HG02678 (cell line): Measurements from ENCODE around the gene ASB7.

Experiments
- ATAC-seq: cut with Tn5 transposase; IDR thresholded peaks from one replicate; pipeline ENCODE4 v1.9.1; 2021; ENCODE audit warnings: mild to moderate bottlenecking, moderate library complexity; ENCODE audit not compliant: unreplicated experiment

Gene ASB7

DNA sequence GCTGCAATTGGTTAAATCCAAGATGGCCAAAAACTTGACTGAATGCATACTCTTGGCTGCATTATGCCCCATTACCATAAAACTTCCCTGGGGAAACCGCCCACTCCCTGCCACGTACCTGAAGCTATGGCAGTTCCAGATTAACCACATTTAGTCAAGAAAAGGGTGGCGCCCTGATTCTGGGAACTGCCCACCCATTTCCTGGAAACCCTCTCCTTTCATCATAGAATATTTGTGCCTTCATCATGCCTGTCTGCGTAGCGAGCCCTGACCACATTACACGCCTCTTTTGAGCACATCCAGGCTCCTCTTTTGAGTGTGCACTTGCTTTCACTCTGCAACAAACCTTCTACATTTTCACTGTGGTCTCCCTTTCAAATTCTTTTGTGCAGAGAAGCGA is 5.6 kb upstream of the ASB7 start:
- peak; percentile 79 for ATAC-seq

DNA sequence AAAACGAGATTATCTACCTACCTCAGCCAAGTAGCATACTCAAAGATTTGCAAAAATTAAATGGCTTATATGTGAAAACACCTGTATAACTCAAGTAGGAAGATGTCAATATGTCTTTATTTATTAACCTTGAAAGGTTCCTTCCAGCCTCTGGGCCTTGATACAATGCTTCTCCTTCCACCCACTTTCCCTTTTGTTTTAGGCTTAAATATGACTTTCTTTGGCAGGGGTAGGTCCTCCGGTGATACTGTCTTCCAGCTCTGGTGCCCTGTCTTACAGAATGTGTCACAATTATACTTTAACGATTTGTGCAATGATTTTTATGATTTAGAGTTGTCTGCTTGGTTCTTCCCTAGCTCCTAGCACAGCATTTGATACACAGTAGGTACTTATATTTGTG is 4.5 kb upstream of the ASB7 start:
- ATAC-seq: no peak

DNA sequence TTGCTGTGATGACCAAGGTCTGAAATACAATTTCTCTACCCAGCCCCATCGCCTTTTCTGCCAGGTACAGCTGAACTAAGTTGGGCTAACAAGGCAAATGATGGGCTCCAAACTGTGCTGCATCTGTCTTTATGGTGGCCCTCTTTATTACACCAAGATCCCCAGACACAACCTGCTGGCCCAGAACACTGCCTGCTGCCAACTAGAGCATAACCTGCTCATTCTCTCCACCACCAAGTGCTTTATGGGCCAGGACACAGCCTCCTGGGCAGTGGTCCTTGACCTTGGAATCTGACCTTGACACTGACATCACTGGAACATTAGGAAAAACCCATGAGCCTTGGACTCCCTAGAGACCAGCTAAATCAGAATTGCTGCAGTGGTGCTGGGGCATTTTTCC is 3.7 kb upstream of the ASB7 start:
- ATAC-seq: no peak

DNA sequence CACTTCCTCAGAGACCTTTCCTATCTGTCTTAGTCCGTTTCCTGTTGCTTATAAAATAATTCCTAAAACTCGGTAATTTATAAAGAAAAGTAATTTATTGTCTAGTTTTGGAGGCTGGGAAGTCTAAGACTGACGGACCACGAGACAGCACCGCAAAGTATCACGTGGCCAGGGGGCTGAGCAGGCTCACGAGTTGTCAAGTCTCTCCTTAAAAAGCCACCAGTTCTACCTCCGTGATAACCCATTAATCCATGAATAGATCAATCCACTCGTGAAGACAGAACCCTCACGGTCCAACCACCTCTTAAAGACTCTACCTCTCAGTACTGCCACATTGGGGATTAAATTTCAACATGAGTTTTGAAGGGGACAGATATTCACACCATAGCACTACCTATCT is 1.2 kb upstream of the ASB7 start:
- no peak for ATAC-seq

DNA sequence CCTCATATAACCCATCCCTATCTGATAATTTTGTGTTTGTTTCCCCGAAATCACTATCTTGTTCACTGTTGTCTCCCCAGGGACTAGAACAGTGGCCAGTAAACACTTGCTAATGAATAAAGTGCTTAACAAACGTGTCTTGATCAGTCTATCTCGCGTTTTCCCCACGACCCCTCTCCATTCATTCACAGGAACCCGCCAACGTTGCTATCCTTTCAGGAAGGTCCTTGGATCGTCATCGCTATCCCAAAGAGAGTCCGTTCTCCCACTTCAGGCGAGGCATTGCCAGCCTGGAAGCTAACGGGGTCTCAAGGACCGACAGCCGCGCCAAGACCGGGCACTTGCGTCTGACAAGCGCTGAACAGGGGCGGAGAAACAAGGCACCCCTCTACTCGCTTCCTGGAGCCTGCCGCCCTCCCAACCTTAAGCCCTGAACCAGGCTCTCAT is 749 bp upstream of the ASB7 start:
- peak; percentile 17 for ATAC-seq

DNA sequence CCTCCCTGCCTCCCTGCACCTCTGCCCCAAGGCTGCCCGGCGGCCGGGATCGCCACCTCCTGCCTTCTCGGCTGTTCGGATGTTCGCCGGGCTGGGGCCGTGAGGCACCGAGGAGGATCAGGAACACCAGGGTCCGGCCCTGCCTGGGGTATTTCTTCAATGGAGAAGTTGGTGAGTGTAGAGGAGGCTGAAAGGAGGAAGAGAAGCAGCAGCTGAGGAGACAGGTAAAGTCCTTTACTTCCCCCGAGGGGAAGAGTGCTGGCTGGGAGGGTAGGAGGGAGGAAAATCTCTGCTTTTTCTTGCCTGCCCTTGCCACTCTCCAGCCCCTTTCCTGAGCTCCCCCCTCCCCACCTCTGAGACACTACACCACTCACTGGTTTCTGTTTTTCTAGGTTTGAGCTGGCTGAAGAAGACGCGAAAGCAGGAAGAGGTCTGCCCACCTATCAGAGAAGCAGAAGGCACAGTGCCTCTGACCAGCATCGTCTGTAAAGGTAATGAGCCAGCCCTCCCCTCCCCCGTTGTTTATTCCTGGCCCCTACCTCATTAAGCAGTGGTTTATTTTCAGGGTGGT is 519 bp downstream of the ASB7 start:
- ATAC-seq: peak; percentile 38

DNA sequence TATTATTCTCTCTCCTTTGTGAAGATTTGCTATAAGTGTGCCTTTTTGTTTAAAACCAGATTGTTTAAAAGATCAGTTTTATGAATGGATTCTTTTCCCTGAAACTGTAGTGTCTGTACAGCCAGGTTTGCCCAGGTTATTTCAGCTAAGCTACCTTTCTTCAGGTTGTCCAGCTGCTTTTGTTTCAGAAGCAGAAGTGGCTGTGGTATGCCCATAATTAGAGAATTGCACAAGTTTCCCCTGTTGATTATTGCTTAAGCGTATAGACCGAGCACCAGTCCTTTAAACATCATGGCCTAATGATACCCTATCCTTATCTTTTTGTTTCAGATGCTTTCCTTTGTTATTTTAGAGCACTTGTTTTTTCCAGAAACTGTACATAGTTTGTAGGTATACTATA is 10.2 kb downstream of the ASB7 start:
- ATAC-seq: no peak

DNA sequence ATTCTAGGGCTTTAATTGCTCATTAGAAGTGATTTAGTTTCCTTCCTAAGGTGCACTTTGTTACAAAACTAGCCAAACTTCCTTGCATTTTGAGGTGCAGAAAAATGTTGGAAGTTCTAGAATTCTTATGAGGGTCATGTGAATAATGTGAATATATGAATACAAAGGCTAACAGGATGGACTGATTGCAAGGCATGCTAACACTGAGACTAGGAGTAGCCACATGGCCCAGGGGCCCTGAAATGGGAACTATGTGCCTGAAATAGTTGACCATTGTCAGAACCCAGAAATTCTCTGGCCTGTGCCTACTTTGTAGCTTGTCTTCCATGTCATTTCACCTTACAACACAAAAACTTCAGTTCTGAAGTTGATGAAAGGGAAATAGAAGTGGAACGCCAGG is 10.8 kb downstream of the ASB7 start:
- ATAC-seq: no peak

DNA sequence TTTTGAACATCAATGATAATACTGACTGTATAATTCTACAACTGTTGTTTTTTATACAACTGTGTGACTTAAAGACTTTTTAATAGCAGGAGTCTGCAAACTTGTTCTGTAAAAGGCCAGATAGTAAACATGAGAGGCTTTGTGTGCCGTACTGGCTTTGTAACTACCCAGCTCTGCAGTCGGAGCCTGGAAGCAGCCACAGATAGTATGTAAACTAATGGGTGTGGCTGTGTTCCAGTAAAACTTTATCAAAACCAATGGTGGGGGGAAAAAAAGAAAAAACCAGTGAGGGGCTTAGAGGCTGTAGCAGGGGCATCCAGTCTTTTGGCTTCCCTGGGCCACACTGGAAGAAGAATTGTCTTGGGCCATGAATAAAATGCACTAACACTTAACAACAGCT is 11.9 kb downstream of the ASB7 start:
- ATAC-seq: no peak

DNA sequence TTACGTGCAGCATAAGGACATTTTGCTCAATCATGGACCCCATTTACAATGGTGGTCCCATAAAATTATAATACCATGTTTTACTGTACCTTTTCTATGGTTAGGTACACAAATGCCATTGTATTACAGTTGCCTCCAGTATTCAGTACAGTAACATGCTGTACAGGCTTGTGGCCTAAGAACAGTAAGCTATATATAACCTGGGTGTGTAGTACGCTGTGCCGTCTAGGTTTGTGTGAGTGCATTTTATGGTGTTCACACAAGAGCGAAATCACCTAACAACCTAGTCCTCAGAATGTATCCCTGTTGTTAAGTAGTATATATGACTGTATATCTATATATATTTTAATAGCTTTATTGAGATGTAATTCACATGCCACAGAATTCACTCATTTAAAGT is 12.5 kb downstream of the ASB7 start:
- ATAC-seq: no peak

DNA sequence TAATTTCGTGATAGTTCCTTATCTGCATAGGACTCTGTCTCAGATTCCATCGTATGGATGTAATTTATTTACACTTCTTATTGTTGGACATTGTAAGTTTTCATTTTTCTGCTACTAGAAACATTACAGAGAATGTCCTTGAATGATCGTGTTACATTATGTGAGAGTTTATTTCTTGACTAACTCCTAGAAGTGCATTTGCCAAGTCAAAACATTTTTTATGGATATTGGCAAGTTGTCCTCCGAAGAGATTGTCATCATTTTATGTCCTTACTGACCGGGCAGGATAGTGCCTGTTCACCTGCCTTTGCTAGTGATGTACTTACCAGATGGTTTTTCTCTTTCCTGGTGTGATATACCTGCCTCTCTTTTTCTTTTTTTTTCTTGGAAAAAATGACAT is 13.4 kb downstream of the ASB7 start:
- ATAC-seq: no peak

DNA sequence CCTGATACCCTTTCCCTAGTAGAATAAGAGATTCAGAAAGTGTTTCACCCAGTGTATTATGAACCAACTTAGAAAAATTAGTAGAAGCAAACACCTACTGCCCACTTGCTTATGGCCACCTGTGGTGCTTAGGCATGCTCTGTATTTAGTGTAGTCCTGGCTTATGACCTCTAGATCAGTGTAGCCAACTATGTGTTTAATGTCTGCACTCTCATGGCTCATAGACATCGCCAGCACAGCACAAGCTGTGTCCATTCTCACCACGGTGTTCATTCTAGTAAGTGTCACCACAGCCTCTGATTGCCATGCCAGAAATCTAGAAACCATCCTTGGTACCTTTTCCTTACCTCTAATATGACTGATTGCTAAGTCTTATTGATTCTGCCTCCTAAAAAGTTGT is 14.3 kb downstream of the ASB7 start:
- no peak for ATAC-seq

DNA sequence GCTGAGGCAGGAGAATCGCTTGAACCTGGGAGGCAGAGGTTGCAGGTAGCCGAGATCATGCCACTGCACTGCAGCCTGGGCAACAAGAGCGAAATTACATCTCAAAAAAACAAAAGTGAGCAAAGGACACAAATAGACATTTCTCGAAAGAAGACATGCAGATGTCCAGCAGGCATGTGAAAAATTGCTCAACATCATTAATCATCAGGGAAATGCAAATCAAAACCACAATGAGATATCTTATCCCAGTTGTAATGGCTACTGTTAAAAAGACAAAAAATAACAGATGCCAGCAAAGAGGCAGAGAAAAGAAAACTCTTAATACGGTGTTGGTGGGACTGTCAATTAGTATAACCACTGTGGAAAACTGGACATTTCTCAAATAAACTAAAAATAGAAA is 20.9 kb downstream of the ASB7 start:
- no peak for ATAC-seq

DNA sequence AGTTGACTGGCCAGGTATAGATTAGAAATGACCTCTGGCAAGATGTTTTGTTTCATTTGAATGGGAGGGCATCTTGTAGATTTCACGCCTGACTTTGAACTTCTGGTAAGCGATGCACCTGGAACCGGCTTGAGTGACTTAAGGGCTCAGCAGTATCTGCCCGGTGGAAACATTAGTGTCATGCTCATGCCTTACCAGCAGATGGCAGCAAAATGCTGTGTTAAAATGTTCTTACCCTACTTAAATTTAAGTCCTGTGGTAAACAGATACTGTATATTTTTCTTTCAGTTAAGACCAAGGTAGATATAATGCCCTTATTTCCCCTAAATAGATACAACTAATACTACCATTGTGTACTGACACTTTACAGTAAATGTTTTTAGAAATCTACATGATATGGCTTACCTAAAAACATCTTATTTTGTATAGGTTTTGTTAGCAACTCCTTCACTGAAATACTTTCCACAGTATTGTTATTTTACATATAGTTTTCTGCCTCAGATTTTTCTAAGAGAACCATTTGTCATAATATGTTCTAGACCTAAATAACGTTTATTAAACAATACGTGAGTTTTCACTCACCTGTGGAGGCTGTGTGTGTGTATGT is 25.5 kb downstream of the ASB7 start:
- ATAC-seq: peak; percentile 82

DNA sequence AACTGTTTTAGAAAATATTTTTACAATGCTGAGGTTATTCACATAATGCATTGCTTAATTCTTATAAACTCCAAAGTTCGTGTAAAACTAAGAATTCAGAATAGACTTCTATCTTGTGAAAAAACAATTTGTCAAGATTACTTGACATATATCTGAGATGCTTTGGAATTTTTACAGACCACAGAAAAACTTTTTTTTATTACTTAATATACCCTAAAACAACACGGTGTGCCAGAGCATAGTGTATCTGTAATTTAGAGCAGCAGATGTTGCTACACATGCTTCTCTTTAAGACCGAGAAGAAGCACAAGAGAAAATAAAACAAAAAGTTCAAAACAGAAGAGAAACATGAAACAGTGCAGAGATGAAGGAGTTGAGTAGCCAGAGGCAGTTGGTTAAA is 26.4 kb downstream of the ASB7 start:
- no peak for ATAC-seq

DNA sequence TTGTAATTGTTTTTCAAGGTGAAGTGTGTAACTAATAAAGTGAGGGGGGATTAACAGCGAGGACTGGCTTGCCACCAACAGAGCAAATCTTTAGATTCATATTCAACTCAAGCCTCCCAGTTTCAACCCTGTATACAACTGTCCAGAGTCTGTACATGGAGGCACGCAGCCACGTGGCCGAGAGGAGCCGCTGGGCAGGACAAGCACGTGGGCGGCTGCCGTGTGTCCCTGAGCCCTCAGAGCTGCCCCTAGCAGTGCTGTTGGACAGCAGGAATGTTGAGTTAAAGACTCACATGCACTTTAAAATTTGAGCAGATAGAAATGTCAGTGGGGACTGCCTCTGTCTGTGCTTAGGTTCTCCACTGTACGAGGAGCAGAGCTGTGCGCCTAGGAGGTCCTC is 29.4 kb downstream of the ASB7 start:
- no peak for ATAC-seq

DNA sequence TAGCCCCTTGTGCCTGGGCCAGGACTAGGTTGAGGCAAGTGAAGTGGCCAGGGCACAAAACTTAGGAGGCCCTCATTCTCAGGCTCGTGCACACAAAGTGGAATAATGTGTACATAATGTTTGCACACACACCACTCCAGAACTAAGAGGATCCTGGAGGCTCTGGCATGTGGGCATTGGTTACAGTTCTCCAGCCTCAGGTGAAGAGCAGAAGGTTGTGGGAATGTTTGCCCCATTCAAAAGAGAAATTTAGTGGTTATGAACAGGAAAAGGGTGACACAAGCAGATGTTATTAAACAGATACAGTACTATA is 31.3 kb downstream of the ASB7 start:
- no peak for ATAC-seq

DNA sequence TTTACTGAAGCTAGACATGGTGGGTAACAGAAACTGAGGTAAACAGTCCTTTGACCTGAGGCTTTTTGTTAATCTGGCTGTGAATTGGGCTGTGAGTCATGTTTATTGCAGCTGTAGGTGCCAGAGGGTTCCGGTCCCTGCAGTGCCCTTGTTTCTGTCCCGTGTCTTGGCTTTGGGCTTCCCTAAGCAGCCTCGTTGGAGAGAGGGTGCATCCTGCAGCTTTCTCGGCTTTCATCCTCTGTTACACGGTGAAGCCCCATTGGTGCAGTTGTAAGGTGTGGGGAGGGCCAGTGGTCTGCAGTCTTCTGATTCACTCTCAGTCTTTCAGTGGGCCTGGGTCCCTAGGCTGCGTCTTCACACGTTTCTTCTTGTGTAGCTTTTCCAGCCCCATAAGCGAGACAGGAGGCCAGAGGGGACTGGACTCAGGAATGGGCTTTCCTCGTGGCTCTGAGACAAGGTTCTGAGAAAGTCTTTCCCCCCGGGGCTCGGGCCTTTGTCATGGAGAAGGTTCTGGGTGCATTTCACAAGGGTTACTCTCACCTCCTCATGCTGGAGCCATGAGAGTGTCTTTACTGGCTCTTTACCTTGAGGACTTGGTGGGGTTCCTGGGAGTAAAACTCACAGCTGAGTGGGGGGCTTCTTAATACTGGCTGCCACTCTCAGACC is 33.1 kb downstream of the ASB7 start:
- no peak for ATAC-seq

DNA sequence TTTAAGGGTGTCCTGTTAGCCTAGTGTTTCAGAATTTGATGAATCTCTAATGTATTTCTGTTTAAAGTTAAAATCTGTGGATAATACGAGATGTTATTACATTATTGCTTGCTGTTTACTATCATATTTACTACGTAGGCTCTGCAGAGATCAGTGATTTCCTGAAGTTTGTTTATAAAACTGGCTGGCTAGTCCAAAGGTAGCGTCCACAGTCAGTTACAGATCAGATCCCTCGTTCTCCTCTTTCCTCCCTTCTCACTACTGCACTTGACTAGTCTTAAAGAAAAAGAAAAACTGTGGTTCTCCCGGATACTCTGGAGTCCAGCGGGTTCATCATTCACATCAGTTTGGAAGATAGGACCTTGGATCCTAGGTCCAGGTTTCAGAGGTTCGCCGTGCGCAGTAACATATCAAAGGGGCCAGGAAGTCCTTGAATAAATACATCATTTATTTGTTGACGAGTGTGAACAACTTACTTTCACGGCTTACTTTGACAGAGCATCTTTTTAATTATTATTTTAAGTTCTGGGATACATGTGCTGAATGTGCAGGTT is 35.9 kb downstream of the ASB7 start:
- no peak for ATAC-seq

DNA sequence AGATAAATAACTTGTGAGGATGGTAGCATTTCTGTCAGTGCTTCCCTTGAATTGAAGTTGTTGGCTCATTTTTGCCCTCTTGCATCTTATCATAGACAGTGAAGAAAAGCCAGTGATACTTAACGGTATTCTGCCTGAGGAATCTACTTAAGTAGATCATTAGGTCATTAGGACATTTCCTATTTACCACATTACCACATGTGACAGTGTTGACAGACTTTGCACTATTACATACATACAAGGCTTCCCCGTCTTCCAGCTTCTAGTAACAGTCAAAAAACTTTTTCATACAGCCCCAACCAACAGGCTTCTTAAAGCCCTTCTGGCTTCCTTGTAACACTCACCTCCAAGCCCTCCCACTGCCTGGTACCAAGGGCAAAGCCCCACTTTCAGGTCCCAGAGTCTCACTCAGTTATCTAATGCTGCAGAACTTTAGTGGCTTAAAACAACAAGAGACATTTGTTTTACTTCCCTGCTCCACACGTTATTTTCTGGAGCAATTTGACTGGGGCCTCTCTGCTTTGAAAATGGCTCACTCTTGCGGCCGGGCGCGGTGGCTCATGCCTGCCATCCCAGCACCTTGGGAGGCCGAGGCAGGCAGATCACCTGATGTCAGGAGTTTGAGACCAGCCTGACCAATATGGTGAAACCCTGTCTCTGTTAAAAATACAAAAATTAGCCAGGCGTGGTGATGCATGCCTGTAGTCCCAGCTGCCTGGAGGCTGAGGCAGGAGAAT is 40.0 kb downstream of the ASB7 start:
- ATAC-seq: no peak

DNA sequence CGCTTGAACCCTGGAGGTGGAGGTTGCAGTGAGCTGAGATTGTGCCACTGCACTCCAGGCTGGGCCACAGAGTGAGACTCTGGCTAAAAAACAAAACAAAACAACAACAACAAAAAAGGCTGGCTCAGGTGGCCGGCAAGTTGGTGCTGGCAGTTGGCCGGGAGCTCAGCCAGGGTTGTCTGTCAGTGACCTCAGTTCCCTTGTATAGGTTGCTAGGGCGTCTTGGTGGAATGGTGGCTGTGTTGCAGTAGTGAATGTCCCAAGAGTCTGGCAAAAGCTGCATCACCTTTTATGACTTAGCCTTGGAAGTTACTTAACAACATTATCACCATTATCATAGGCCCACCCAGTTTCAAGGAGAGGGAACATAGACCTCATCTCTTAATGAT is 40.6 kb downstream of the ASB7 start:
- ATAC-seq: no peak

DNA sequence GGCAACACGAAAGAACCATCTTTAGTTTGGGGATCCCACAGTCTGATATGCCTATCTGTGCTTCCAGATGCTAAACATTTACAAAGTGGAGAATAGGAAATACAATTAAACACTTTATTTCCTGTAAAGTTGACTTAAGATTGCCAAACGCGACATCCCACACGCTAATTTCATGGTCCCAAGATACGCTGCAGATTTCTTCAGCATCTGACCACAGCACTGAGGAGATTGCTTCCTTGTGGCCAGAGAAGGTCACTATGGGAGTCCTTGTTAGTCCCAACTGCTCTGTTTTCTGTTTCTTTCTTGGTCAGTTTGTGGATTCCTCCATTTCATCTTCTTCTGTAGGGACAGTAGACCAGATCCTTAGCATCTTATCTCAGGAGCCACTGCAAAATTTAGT is 43.3 kb downstream of the ASB7 start:
- no peak for ATAC-seq
